MCF 10A (cell line): ENCODE data around the gene SS18L1. TPM values are rescaled to one million over a fixed set of nuclear protein-coding genes. Genes with fewer than 3 reads are reported as not detected.

Experiments
- BruUV-seq: library from RNA; stranded (reverse); fragments of 400-500 nt; replicated peaks from 2 replicates; lab custom pipeline; 2021; lab: Mats Ljungman, UMichigan
- CTCF ChIA-PET: fragments of 300-600 bp; sonication (Branson Sonifier 250); formaldehyde crosslinking; extraction: SDS; loops from one replicate; lab custom pipeline; 2021; ENCODE audit warnings: antibody characterized with exemption, inconsistent platforms; lab: Yijun Ruan, JAX
- POLR2A ChIA-PET: fragments of 300-600, 350-650 bp; sonication (Branson Sonifier 250); formaldehyde crosslinking; extraction: SDS; loops from one replicate; lab custom pipeline; 2020; ENCODE audit warnings: antibody characterized with exemption, inconsistent platforms; lab: Yijun Ruan, JAX
- DNase-seq: peaks from one replicate; pipeline ENCODE4 v3.0.0-alpha.2; 2018; ENCODE audit not compliant: unreplicated experiment
- H3K27ac Mint-ChIP-seq: one replicate; pipeline ENCODE4 v1.8.0; 2022; ENCODE audit warnings: mild to moderate bottlenecking, low read depth, mixed read lengths; ENCODE audit not compliant: unreplicated experiment
- H3K27me3 Mint-ChIP-seq: one replicate; pipeline ENCODE4 v1.8.0; 2022; ENCODE audit warnings: mixed read lengths; ENCODE audit not compliant: insufficient read depth, unreplicated experiment
- H3K36me3 Mint-ChIP-seq: one replicate; pipeline ENCODE4 v1.8.0; 2022; ENCODE audit warnings: mild to moderate bottlenecking, moderate library complexity, mixed read lengths; ENCODE audit not compliant: insufficient read depth, unreplicated experiment
- H3K4me1 Mint-ChIP-seq: one replicate; pipeline ENCODE4 v1.8.0; 2022; ENCODE audit warnings: mixed read lengths; ENCODE audit not compliant: insufficient read depth, unreplicated experiment
- H3K4me3 Mint-ChIP-seq: one replicate; pipeline ENCODE4 v1.8.0; 2022; ENCODE audit warnings: mild to moderate bottlenecking, moderate library complexity, mixed read lengths; ENCODE audit not compliant: unreplicated experiment
- H3K9me3 Mint-ChIP-seq: one replicate; pipeline ENCODE4 v1.8.0; 2022; ENCODE audit warnings: mixed read lengths; ENCODE audit not compliant: unreplicated experiment
- CTCF ChIP-seq: fragments of 200-600 bp; IDR thresholded peaks from one replicate; pipeline ENCODE4 v1.8.0; 2022; ENCODE audit warnings: antibody characterized with exemption, mild to moderate bottlenecking; ENCODE audit not compliant: unreplicated experiment
- intact Hi-C: fragments of 100-400 bp; cut with micrococcal nuclease; formaldehyde crosslinking; loops from 2 replicates; pipeline ENCODE4 v1.14.1; 2022
- total RNA-seq: library from RNA; stranded (reverse); gene quantifications from 2 replicates; pipeline ENCODE4 v1.2.3, GENCODE V29; 2022

Gene SS18L1
- total RNA-seq, 1 experiment from 2014 or later: 16.1 TPM

- intact Hi-C loops: no loop called here
- TF ChIP-seq CTCF: no peak
- Mint-ChIP-seq H3K9me3 (no peaks in the 10 kb centered on the region), H3K4me1 (no peaks in the 10 kb centered on the region), H3K27me3 (peaks cover 64% of the 10 kb centered on the region), H3K36me3 (no peaks in the 10 kb centered on the region), H3K4me3 (no peak within 1 kb of the TSS), H3K27ac (no peak within 1 kb of the TSS)
- BruUV-seq: no TSS peak
- CTCF ChIA-PET: no interaction called here
- no peak for DNase-seq
- POLR2A ChIA-PET: no interaction called here
Observed at GRCh38 chr20:62219992-62220665, 76.6 kb downstream of the SS18L1 start, which contains the start of gene HRH3. HRH3 (minus strand) TSS chr20:62220278; CDS start chr20:62219970, 308 bp downstream.

GRCh38 chr20:62220666-62221568, 77.3 kb downstream of the SS18L1 start:
- Mint-ChIP-seq H3K4me3 (no peak overlapping the region), H3K36me3 (no peaks in the 10 kb centered on the region), H3K4me1 (no peaks in the 10 kb centered on the region), H3K9me3 (no peaks in the 10 kb centered on the region), H3K27ac (no peak overlapping the region), H3K27me3 (peaks cover 64% of the 10 kb centered on the region)
- ChIA-PET POLR2A (interaction anchor here (1.0 kb wide), 1 partner anchor 33 kb away, joined by 4 read pairs; no protein-coding TSS in a partner anchor), CTCF (no interaction called here)
- no peak for TF ChIP-seq CTCF
- intact Hi-C loops: no loop called here
- BruUV-seq: no TSS peak
- no peak for DNase-seq

- H3K27ac Mint-ChIP-seq: no peak overlapping the region
- no TSS peak for BruUV-seq
- H3K9me3 Mint-ChIP-seq: no peaks in the 10 kb centered on the region
- intact Hi-C loops: no loop called here
- CTCF ChIA-PET: interaction anchor here (0.5 to 1.4 kb wide), 3 partner anchors 12 to 479 kb away, joined by 3 to 4 read pairs (median 3); no protein-coding TSS in a partner anchor
- H3K4me3 Mint-ChIP-seq: no peak overlapping the region
- DNase-seq: no peak
- H3K4me1 Mint-ChIP-seq: no peaks in the 10 kb centered on the region
- POLR2A ChIA-PET: no interaction called here
- peaks cover 75% of the 10 kb centered on the region for H3K27me3 Mint-ChIP-seq
- TF ChIP-seq CTCF: no peak
- H3K36me3 Mint-ChIP-seq: no peaks in the 10 kb centered on the region
Observed at GRCh38 chr20:62222266-62222850, 78.8 kb downstream of the SS18L1 start.

- H3K27me3 Mint-ChIP-seq: peaks cover 76% of the 10 kb centered on the region
- H3K36me3 Mint-ChIP-seq: no peaks in the 10 kb centered on the region
- DNase-seq: no peak
- TF ChIP-seq CTCF: no peak
- ChIA-PET POLR2A (no interaction called here), CTCF (interaction anchor here (0.5 to 1.4 kb wide), 3 partner anchors 12 to 478 kb away, joined by 3 to 4 read pairs (median 3); no protein-coding TSS in a partner anchor)
- H3K4me3 Mint-ChIP-seq: no peak overlapping the region
- no peak overlapping the region for H3K27ac Mint-ChIP-seq
- no peaks in the 10 kb centered on the region for H3K9me3 Mint-ChIP-seq
- H3K4me1 Mint-ChIP-seq: no peaks in the 10 kb centered on the region
- intact Hi-C loops: no loop called here
- BruUV-seq: no TSS peak
Observed at GRCh38 chr20:62222972-62223371, 79.4 kb downstream of the SS18L1 start.
